GM18505 (cell line): Measurements from ENCODE around the gene DDX51.
"Not testable (repeated sequence)": the region's sequence is repeated elsewhere in the genome, so short reads cannot be mapped to it uniquely, and the experiment has no call there.

ENCODE experiments used
- ATAC-seq: cut with Tn5 transposase; IDR thresholded peaks from one replicate; pipeline ENCODE4 v1.9.1; 2021; ENCODE audit not compliant: unreplicated experiment
- POLR2A ChIP-seq: IDR thresholded peaks from 4 replicates; pipeline ENCODE4 v1.6.1; 2011; ENCODE audit warnings: borderline replicate concordance; ENCODE audit not compliant: insufficient read depth, insufficient read length; ENCODE audit errors: extremely low read depth

DDX51 gene

GRCh38 chr12:132140918-132141841, 2.9 kb downstream of the DDX51 start:
- no peak for TF ChIP-seq POLR2A
- ATAC-seq = no peak

GRCh38 chr12:132140501-132140900, 3.6 kb downstream of the DDX51 start:
- TF ChIP-seq POLR2A = no peak
- ATAC-seq = no peak

- no peak for ATAC-seq
- TF ChIP-seq POLR2A = no peak
These were observed 4.2 kb downstream of the DDX51 start for GRCh38 chr12:132139912-132140311.

- no peak for TF ChIP-seq POLR2A
- ATAC-seq = no peak
These were observed 4.9 kb downstream of the DDX51 start for GRCh38 chr12:132138941-132139871.

- ATAC-seq = no peak
These were observed 6.5 kb downstream of the DDX51 start for GRCh38 chr12:132137483-132138125.

GRCh38 chr12:132136226-132136625, 7.9 kb downstream of the DDX51 start:
- ATAC-seq = not testable (repeated sequence)

More at GRCh38 chr12:132137483-132138125, 6.5 kb downstream of the DDX51 start:
- TF ChIP-seq POLR2A = no peak

- ATAC-seq = not testable (repeated sequence)
These were observed 9.4 kb downstream of the DDX51 start for GRCh38 chr12:132134653-132135183.

GRCh38 chr12:132133952-132134652, 10.0 kb downstream of the DDX51 start:
- TF ChIP-seq POLR2A = no peak
- no peak for ATAC-seq

GRCh38 chr12:132132609-132133430, 11.3 kb downstream of the DDX51 start:
- TF ChIP-seq POLR2A = no peak
- no peak for ATAC-seq

GRCh38 chr12:132131952-132132351, 12.2 kb downstream of the DDX51 start:
- ATAC-seq = no peak
- TF ChIP-seq POLR2A = no peak

GRCh38 chr12:132131229-132131628, 12.9 kb downstream of the DDX51 start:
- ATAC-seq = no peak
- no peak for TF ChIP-seq POLR2A

- no peak for ATAC-seq
- TF ChIP-seq POLR2A = no peak
These were observed 13.4 kb downstream of the DDX51 start for GRCh38 chr12:132130690-132131089.

- no peak for TF ChIP-seq POLR2A
- no peak for ATAC-seq
These were observed 15.1 kb downstream of the DDX51 start for GRCh38 chr12:132129007-132129406.
